B cell (primary cell): ENCODE results near the gene C4orf54. TPM values are rescaled to one million over a fixed set of nuclear protein-coding genes. Genes with fewer than 3 reads are reported as not detected.

Source experiments
- ATAC-seq: fragments of 200-7000 bp; cut with Tn5 transposase; one replicate; pipeline ENCODE4 v1.10.0; 2021; ENCODE audit warnings: low read depth, mild to moderate bottlenecking, moderate number of reproducible peaks, moderate library complexity
- CTCF ChIA-PET: fragments of 350-600 bp; sonication (Branson Sonifier 250); formaldehyde crosslinking; loops from one replicate; lab custom pipeline; 2021; ENCODE audit warnings: antibody characterized with exemption, inconsistent platforms; lab: Charles Lee
- POLR2A ChIA-PET: fragments of 350-600 bp; sonication (Branson Sonifier 250); formaldehyde crosslinking; loops from one replicate; lab custom pipeline; 2021; ENCODE audit warnings: antibody characterized with exemption; lab: Charles Lee
- DNase-seq: peaks from one replicate; pipeline ENCODE4 v3.0.0; 2013
- H2AFZ ChIP-seq: 2 replicates; pipeline ENCODE4 v1.6.1; 2012; ENCODE audit warnings: mild to moderate bottlenecking, low read depth, low read length; ENCODE audit not compliant: insufficient read depth, poor library complexity, severe bottlenecking
- H3K27ac ChIP-seq, 2 donors: 1 replicate in 1 of 2; 2 replicates in 1 of 2; pipeline ENCODE4 v1.5.1; 2012 to 2013; ENCODE audit warnings: low read length in 2 of 2, mild to moderate bottlenecking in 2 of 2, moderate library complexity in 1 of 2
- H3K27me3 ChIP-seq, 4 experiments: fragments of 200-600 bp in 1 of 4; sonication (generic) in 1 of 4; replicated peaks in 1 of 4; 1 replicate in 2 of 4; 2 replicates in 2 of 4; pipeline versions ENCODE4 v1.6.1 to v1.7.0; 2013 to 2016; ENCODE audit warnings: low read length in 3 of 4, mild to moderate bottlenecking in 2 of 4, mixed read lengths in 1 of 4, moderate library complexity in 1 of 4; ENCODE audit not compliant: insufficient read depth in 4 of 4, control insufficient read depth in 3 of 4; ENCODE audit errors: control extremely low read depth in 1 of 4
- H3K36me3 ChIP-seq, 2 experiments: replicated peaks in 1 of 2; 1 replicate in 1 of 2; 2 replicates in 1 of 2; pipeline versions ENCODE4 v1.6.1 to v1.7.1; 2013; ENCODE audit warnings: low read length in 1 of 2; ENCODE audit not compliant: insufficient read depth in 2 of 2, control insufficient read depth in 1 of 2; ENCODE audit errors: control extremely low read depth in 1 of 2, extremely low read depth in 1 of 2
- H3K4me1 ChIP-seq, 2 donors: fragments of 200-600 bp in 1 of 2; sonication (generic) in 1 of 2; 1 replicate in 1 of 2; 2 replicates in 1 of 2; pipeline versions ENCODE4 v1.5.1 to v1.6.1; 2013 to 2017; ENCODE audit warnings: low read length in 2 of 2; ENCODE audit not compliant: control insufficient read depth in 2 of 2, insufficient read depth in 2 of 2
- H3K4me2 ChIP-seq: replicated peaks from 2 replicates; pipeline ENCODE3; 2012; ENCODE audit warnings: mild to moderate bottlenecking, low read depth, low read length; ENCODE audit not compliant: poor library complexity, severe bottlenecking
- H3K4me3 ChIP-seq, 5 experiments: fragments of 200-600 bp in 1 of 5; sonication (generic) in 1 of 5; 1 replicate in 3 of 5; 2 replicates in 2 of 5; pipeline versions ENCODE4 v1.5.1 to v1.7.0; 2011 to 2016; ENCODE audit warnings: low read length in 4 of 5, mild to moderate bottlenecking in 4 of 5, low read depth in 2 of 5, control low read depth in 1 of 5, moderate library complexity in 1 of 5; ENCODE audit not compliant: insufficient read depth in 1 of 5; ENCODE audit errors: control extremely low read depth in 1 of 5, extremely low read depth in 1 of 5
- H3K79me2 ChIP-seq: fragments of 200-600 bp; sonication (generic); one replicate; pipeline ENCODE4 v1.6.0; 2016; ENCODE audit warnings: low read length; ENCODE audit not compliant: control insufficient read depth, insufficient read depth
- H3K9ac ChIP-seq: fragments of 200-600 bp; sonication (generic); 2 replicates; pipeline ENCODE4 v1.6.1; 2017; ENCODE audit warnings: mild to moderate bottlenecking, low read length, moderate library complexity
- H3K9me3 ChIP-seq, 3 donors: one replicate each; pipeline versions ENCODE4 v1.6.1 to v1.7.1; 2013; ENCODE audit warnings: low read length in 2 of 3; ENCODE audit not compliant: control insufficient read depth in 2 of 3, insufficient read depth in 1 of 3; ENCODE audit errors: control extremely low read depth in 1 of 3
- H4K20me1 ChIP-seq: 2 replicates; pipeline ENCODE4 v1.6.0; 2012; ENCODE audit warnings: mild to moderate bottlenecking, low read length; ENCODE audit not compliant: insufficient read depth, control insufficient read depth, poor library complexity, severe bottlenecking
- H3K27ac Mint-ChIP-seq: one replicate; pipeline ENCODE4 v1.8.0; 2021; ENCODE audit warnings: mixed read lengths
- H3K27me3 Mint-ChIP-seq: one replicate; pipeline ENCODE4 v1.8.0; 2021; ENCODE audit warnings: mixed read lengths
- H3K4me1 Mint-ChIP-seq: one replicate; pipeline ENCODE4 v1.8.0; 2021; ENCODE audit warnings: mixed read lengths
- H3K4me3 Mint-ChIP-seq: one replicate; pipeline ENCODE4 v1.8.0; 2021; ENCODE audit warnings: mixed read lengths
- H3K9me3 Mint-ChIP-seq: one replicate; pipeline ENCODE4 v1.8.0; 2022; ENCODE audit warnings: mixed read lengths; ENCODE audit not compliant: insufficient read depth
- CTCF ChIP-seq: fragments of 200-600 bp; IDR thresholded peaks from one replicate; pipeline ENCODE4 v1.8.0; 2022; ENCODE audit warnings: antibody characterized with exemption, mild to moderate bottlenecking
- EZH2 ChIP-seq: IDR thresholded peaks from 2 replicates; pipeline ENCODE4 v1.6.1; 2012; ENCODE audit warnings: borderline replicate concordance, low read depth, mild to moderate bottlenecking, moderate library complexity, low read length; ENCODE audit not compliant: insufficient read depth, poor library complexity, severe bottlenecking
- WGBS: methylation state at CpG from one replicate; pipeline ENCODE4 v1.1.5; 2013; ENCODE audit warnings: missing lambda C conversion rate; ENCODE audit not compliant: insufficient coverage; 5-methylcytosine and 5-hydroxymethylcytosine counted together
- intact Hi-C: fragments of 100-400 bp; cut with micrococcal nuclease; formaldehyde crosslinking; loops from one replicate; pipeline ENCODE4 v1.10.0; 2022
- polyA plus RNA-seq: library from polyadenylated mRNA; depleted of rRNA; stranded (reverse); fragments of >200 nt; gene quantifications from 2 replicates; pipeline ENCODE4 v1.2.3, GENCODE V29; 2012
- total RNA-seq, 2 donors: library from RNA; stranded (reverse); fragments of 120-200 nt in 1 of 2; gene quantifications; 1 replicate in 1 of 2; 2 replicates in 1 of 2; pipeline versions ENCODE4 v1.2.3 to v1.2.4, GENCODE V29; 2013 to 2022

C4orf54 gene
- total and polyA plus RNA-seq, 2 donors (not counting 1 experiment from before 2014, with no cell fraction given) = not detected

DNA sequence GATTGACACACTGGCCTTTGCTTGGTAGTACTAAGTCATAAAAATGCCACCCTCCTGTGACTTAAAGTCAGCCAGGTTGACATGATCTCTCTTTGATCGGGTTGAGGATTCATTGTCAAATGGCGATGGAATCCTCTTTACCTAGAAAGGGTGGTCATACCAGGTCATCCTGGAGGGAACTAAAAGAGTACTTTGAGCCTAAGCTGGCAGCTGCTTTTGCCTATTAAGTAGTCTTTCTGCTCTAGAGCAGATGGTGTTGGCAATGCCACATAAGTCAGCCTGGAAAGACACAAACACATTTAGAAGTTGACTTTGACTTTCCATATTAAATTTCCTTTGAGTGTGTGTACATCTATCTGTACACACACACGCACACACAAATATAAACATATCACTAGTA is 39.2 kb upstream of the C4orf54 start:
- TF ChIP-seq CTCF (no peak), EZH2 (no peak)
- no peaks in the 10 kb centered on the region for H3K4me1 Mint-ChIP-seq
- CTCF ChIA-PET = no interaction called here
- H3K27me3 ChIP-seq = peaks cover 0 to 4% (median 1%) of the 10 kb centered on the region in 4 experiments
- no peaks in the 10 kb centered on the region for H3K36me3 ChIP-seq
- peaks cover 6% of the 10 kb centered on the region for H3K9me3 Mint-ChIP-seq
- intact Hi-C loops = no loop called here
- no CpG with 5 or more reads among the region's 3 CpGs for WGBS
- ATAC-seq (no peak), DNase-seq (no peak)
- peaks cover 28% of the 10 kb centered on the region for H3K27me3 Mint-ChIP-seq
- no peak overlapping the region for H3K4me3 Mint-ChIP-seq
- H3K9me3 ChIP-seq = peaks cover 0 to under 1% (median under 1%) of the 10 kb centered on the region in 3 donors
- no peak overlapping the region for H3K9ac ChIP-seq
- no peak overlapping the region for H3K4me3 ChIP-seq
- no peak overlapping the region for H2AFZ ChIP-seq
- no peaks in the 10 kb centered on the region for H4K20me1 ChIP-seq
- no peak overlapping the region for H3K27ac ChIP-seq
- H3K4me2 ChIP-seq = no peak overlapping the region
- H3K27ac Mint-ChIP-seq = no peak overlapping the region
- H3K79me2 ChIP-seq = no peaks in the 10 kb centered on the region
- POLR2A ChIA-PET = no interaction called here
- H3K4me1 ChIP-seq = no peaks in the 10 kb centered on the region

- CTCF ChIA-PET = no interaction called here
- WGBS = no CpG with 5 or more reads among the region's 1 CpG
These were observed 35.5 kb upstream of the C4orf54 start for GRCh38 chr4:99693140-99693539.

More at GRCh38 chr4:99693140-99693539, 35.5 kb upstream of the C4orf54 start:
- H3K27ac Mint-ChIP-seq = no peak overlapping the region
- intact Hi-C loops = no loop called here
- POLR2A ChIA-PET = no interaction called here
- Histone ChIP-seq H3K27me3 (peaks cover 0 to 4% (median 1%) of the 10 kb centered on the region in 4 experiments), H3K36me3 (no peaks in the 10 kb centered on the region), H3K9ac (no peak overlapping the region), H3K27ac (no peak overlapping the region), H2AFZ (no peak overlapping the region), H3K4me1 (no peaks in the 10 kb centered on the region), H3K79me2 (no peaks in the 10 kb centered on the region), H4K20me1 (no peaks in the 10 kb centered on the region), H3K4me3 (no peak overlapping the region), H3K9me3 (peaks cover 0 to 10% (median 9%) of the 10 kb centered on the region in 3 donors), H3K4me2 (no peak overlapping the region)
- TF ChIP-seq EZH2 (no peak), CTCF (no peak)
- peaks cover 22% of the 10 kb centered on the region for H3K9me3 Mint-ChIP-seq
- H3K4me3 Mint-ChIP-seq = no peak overlapping the region
- ATAC-seq (no peak), DNase-seq (no peak)
- H3K4me1 Mint-ChIP-seq = no peaks in the 10 kb centered on the region
- H3K27me3 Mint-ChIP-seq = peaks cover 19% of the 10 kb centered on the region
